Hepatocyte (in vitro differentiated cells): ENCODE measurements around the gene FAM167B.

ENCODE experiments used
- CTCF ChIP-seq: fragments of 200-600 bp; sonication (generic); IDR thresholded peaks from 2 replicates; pipeline ENCODE4 v1.5.1; 2016; ENCODE audit warnings: antibody characterized with exemption, mild to moderate bottlenecking; ENCODE audit not compliant: poor library complexity
- EZH2phosphoT487 ChIP-seq: fragments of 200-600 bp; sonication (generic); IDR thresholded peaks from one replicate; pipeline ENCODE4 v1.6.1; 2018; ENCODE audit warnings: antibody characterized with exemption, mild to moderate bottlenecking, low read depth, moderate library complexity; ENCODE audit not compliant: unreplicated experiment, severe bottlenecking

DNA sequence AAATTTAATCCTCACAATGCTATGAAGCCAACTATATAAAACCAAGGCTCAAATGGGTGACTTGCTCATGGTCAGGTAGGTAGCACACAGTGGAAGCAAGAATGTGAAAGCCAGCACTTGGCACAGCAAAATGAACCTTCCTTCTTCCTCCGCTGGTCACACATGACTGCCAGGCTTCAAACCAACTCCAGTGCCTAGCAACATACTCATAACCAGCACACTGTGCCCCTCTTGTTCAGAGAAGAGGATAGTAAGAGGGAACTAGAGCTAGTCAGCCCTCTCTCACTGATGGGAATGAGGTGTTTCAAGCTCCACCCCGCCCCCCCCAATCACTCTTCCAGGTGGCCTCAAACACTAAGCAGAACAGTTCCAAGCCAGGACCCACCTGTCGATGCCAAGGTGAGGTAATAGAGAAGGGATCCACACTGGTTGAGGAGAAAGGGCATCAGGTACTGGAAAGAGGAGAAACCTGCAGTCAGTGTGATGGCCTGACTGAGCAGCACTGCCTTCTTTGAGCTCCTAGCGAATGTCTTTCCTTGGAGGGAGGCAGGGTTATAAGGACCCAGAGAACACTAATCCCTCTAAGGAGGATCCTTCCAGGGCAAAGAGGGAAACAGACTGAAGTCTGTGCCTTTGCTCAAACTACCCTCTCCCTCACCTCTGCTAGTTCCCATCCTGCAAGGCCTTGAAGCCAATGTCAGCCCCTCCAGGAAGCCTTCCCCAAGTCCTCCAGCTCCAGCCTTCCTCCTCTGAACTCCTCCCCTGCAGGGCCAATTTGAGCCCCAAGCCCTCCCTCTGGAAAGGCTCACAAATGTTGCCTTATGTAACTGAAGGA, 26.1 kb upstream of the FAM167B start:
- no peak for TF ChIP-seq CTCF
- no peak for TF ChIP-seq EZH2phosphoT487
